Measurements from ENCODE around the gene P2RX3.
"Not testable (repeated sequence)": the region's sequence is repeated elsewhere in the genome, so short reads cannot be mapped to it uniquely, and the experiment has no call there.

Gene P2RX3

GRCh38 chr11:57403003-57403801 is 65.0 kb downstream of the P2RX3 start:
- not testable (repeated sequence) for DNase-seq

- DNase-seq = no peak
Observed at GRCh38 chr11:57403802-57404147, 65.6 kb downstream of the P2RX3 start.

GRCh38 chr11:57405271-57405860 is 67.2 kb downstream of the P2RX3 start:
- no peak for DNase-seq

- DNase-seq = peak; percentile 43
Observed at GRCh38 chr11:57406337-57406904, 68.3 kb downstream of the P2RX3 start.

- no peak for DNase-seq
Observed at GRCh38 chr11:57407010-57407920, 69.1 kb downstream of the P2RX3 start.

GRCh38 chr11:57407941-57408475 is 69.9 kb downstream of the P2RX3 start:
- DNase-seq = no peak

GRCh38 chr11:57408771-57409170 is 70.6 kb downstream of the P2RX3 start:
- no peak for DNase-seq

- no peak for DNase-seq
Observed at GRCh38 chr11:57409321-57410100, 71.4 kb downstream of the P2RX3 start.

GRCh38 chr11:57410287-57410686 is 72.1 kb downstream of the P2RX3 start:
- no peak for DNase-seq

GRCh38 chr11:57413681-57414080 is 75.5 kb downstream of the P2RX3 start:
- no peak for DNase-seq

GRCh38 chr11:57414612-57415212 is 76.6 kb downstream of the P2RX3 start:
- no peak for DNase-seq

GRCh38 chr11:57416436-57416835 is 78.3 kb downstream of the P2RX3 start:
- DNase-seq = no peak

GRCh38 chr11:57417056-57417455 is 78.9 kb downstream of the P2RX3 start:
- no peak for DNase-seq

GRCh38 chr11:57418131-57418530 is 80.0 kb downstream of the P2RX3 start:
- DNase-seq = no peak

GRCh38 chr11:57419146-57419545 is 81.0 kb downstream of the P2RX3 start:
- no peak for DNase-seq

- no peak for DNase-seq
Observed at GRCh38 chr11:57421066-57421465, 82.9 kb downstream of the P2RX3 start.

- no peak for DNase-seq
Observed at GRCh38 chr11:57421805-57422204, 83.7 kb downstream of the P2RX3 start.

Measured in stimulated activated naive CD4-positive, alpha-beta T cell treated with Interleukin-2 at 50 U/mL for 16 hours (primary cell).